NCI-H2196 (cell line): ENCODE results near the gene ABHD16A.

Source experiments
- DNase-seq: peaks from one replicate; lab custom pipeline; 2025; ENCODE audit not compliant: unreplicated experiment; lab: John Stamatoyannopoulos, UW

The ABHD16A gene

DNA sequence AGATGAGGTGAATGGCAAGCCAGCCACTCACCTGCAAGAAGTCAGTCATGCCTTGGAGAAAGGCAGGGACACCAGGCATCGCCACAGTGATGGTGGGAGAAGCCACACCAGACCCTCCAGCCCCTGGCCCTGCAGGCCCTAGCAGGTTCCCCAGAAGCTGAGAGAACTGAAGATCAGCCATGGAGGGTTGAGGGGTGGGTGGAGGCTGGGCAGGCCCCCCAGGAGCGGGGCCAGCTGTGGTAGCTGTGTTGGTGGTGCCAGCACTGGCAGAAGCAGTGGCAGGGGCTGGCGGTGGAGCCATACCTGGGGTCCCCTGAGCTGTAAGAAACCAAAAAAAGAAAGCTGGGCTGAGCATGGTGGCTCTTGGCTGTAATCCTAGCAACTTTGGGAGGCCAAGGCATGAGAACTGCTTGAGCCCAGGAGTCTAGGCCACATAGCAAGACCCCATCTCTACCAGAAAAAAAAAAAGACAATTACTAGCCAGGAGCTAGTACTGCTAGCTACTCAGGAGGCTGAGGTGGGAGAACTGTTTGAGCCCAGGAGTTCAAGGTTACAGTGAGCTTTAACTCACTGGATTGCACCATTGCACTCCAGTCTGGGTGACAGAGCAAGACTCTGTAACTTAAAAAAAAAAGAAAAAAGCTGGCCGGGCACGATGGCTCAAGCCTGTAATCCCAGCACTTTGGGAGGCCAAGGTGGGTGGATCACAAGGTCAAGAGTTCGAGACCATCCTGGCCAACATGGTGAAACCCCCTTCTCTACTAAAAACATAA, 60.1 kb downstream of the ABHD16A start:
- DNase-seq, result no peak

DNA sequence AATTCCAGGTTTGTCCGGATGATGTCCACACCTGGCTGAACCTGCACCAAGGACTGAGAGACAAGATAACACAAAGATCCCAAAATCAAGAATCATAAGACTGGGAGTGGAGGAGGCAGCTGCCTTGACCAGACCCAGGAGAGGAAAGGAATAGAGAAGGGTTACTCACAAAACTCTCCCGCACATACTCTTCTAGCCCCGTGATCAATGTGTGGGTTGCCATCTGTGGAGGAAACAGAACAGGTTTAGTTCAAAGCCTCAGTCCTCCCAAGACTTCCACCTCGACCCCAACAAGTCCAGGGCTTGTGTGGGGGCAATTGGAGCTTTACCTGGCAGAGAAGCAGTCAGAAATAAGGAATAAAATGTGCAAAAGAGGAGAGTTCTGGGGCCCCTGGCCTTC, 61.8 kb downstream of the ABHD16A start:
- DNase-seq, result no peak

DNA sequence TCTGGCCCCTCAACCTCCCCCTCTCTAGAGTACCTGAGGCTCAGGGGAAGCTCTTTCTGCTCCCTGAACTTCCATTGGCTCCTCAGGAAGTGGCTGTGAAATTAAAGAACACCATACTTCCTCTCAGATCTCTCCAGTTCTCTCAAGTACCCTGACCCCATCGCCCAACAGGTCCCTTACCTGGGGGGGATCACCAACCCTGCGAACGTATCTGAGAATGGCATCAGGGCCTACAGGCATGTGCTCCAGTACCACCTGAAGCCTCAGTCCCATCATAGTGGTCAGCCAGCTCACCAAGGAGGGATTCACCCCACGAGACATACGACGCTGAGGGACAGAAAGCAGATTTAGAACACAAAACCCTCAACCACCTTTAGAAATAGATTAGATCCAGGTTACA, 62.5 kb downstream of the ABHD16A start:
- no peak for DNase-seq

DNA sequence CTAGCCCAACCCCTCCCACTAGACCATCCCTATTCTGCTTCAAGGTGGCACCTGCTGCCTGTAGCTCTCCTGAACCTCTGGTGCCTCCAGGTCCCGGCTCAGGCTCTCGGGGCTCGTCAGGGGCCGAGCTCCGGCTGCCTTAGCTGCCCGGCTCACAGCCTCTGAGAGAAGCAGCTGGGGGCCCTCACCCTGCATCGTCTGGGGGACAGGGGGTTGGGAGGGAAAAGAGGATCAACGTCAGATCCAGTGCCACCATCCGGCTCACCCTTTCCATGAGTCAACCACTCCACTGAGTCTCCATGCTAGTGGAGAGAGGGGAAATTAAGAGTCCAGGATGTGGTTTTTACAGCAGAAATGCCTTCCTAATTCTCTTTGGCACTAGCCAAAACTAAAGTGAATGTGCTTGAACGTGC, 63.7 kb downstream of the ABHD16A start:
- no peak for DNase-seq

DNA sequence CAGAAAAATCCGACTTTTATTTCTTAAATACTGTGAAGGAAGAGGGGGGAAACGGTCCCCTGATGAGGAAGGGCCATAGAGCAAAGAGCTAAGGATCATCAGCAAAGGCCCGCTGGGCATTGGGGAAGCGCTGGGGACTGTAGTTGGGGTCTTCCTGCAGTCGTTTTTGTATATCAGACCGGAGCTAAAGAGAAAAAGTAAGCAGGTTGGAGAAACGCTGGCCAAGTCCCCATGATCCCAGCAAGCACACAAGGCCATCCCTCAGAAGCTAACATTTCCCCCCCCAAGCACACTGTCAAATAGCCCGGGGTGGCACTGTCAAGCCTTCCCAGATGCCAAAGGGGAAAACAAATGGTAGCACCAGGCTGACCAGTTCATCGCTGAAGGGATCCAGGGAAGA, 64.1 kb downstream of the ABHD16A start:
- DNase-seq, result no peak
